Measurements from ENCODE around the gene SLC4A7. TPM values are rescaled to one million over a fixed set of nuclear protein-coding genes. Genes with fewer than 3 reads are reported as not detected.

Gene SLC4A7
- polyA plus RNA-seq, 1 of the 3 experiments (the other 2 are of a cell fraction): 3.9 TPM

- Histone ChIP-seq H3K27me3 (ENCODE audit: insufficient read depth) (no peaks in the 10 kb centered on the region), H3K4me3 (ENCODE audit: low read depth in 2 of 2, low read length in 1 of 2) (no peak overlapping the region), H3K36me3 (replicated peaks in 1 of 2; ENCODE audit: control insufficient read depth in 1 of 2, insufficient read depth in 2 of 2, low read length in 1 of 2) (peaks cover 0 to 4% of the 10 kb centered on the region in 2 experiments), H2AFZ (ENCODE audit: low read depth) (no peak overlapping the region), H3K4me2 (no peak overlapping the region), H3K27ac (ENCODE audit: low read depth in 2 of 2, low read length in 1 of 2) (no peak overlapping the region), H4K20me1 (ENCODE audit: insufficient read depth) (peaks cover 3% of the 10 kb centered on the region; the same call in 1 of the 2 replicates), H3K9me2 (no peaks in the 10 kb centered on the region), H3F3A (replicated peaks; ENCODE audit: insufficient read depth) (peaks cover 9% of the 10 kb centered on the region), H3K9me3 (no peaks in the 10 kb centered on the region), H3K4me1 (ENCODE audit: control insufficient read depth in 1 of 2, insufficient read depth in 2 of 2, low read depth in 1 of 2, low read length in 1 of 2) (peaks cover 0 to 8% of the 10 kb centered on the region in 2 experiments; a peak in 2 of 4 replicates), H3K79me2 (ENCODE audit: insufficient read depth) (peaks cover 83% of the 10 kb centered on the region), H3K9ac (no peak overlapping the region)
- TF ChIP-seq PBX3 (IDR thresholded peaks at IDR 0.05) (no peak), EP300 (IDR thresholded peaks at IDR 0.05; ENCODE audit: borderline replicate concordance in 1 of 2, low read depth in 1 of 2, low read length in 1 of 2) (no peak)
- no peak for DNase-seq
- CTCF ChIA-PET: no interaction called here
- POLR2A ChIA-PET: no interaction called here
Observed at GRCh38 chr3:27454914-27455313, 29.3 kb downstream of the SLC4A7 start.

- H2AFZ ChIP-seq (ENCODE audit: low read depth): no peak overlapping the region
- ChIA-PET CTCF (no interaction called here), POLR2A (no interaction called here)
- H4K20me1 ChIP-seq (ENCODE audit: insufficient read depth): peaks cover 3% of the 10 kb centered on the region; the same call in 1 of the 2 replicates
- no peak for DNase-seq
- H3K9me2 ChIP-seq: no peaks in the 10 kb centered on the region
- no peak overlapping the region for H3K27ac ChIP-seq (ENCODE audit: low read depth in 2 of 2, low read length in 1 of 2)
- H3K4me1 ChIP-seq (ENCODE audit: control insufficient read depth in 1 of 2, insufficient read depth in 2 of 2, low read depth in 1 of 2, low read length in 1 of 2): peaks cover 0 to 8% of the 10 kb centered on the region in 2 experiments; a peak in 2 of 4 replicates
- H3F3A ChIP-seq (replicated peaks; ENCODE audit: insufficient read depth): peaks cover 9% of the 10 kb centered on the region
- no peak for TF ChIP-seq CHD2 (IDR thresholded peaks at IDR 0.05; ENCODE audit: low read length, partially characterized antibody)
- TF ChIP-seq PBX3 (IDR thresholded peaks at IDR 0.05): no peak
- no peak for TF ChIP-seq MXI1 (IDR thresholded peaks at IDR 0.05; ENCODE audit: low read depth, low read length)
- TF ChIP-seq FOXJ3 (CRISPR knock-in tag; IDR thresholded peaks at IDR 0.05): no peak
- no peak for TF ChIP-seq GABPA (IDR thresholded peaks at IDR 0.05; ENCODE audit: low read depth)
- no peak for TF ChIP-seq EZH2phosphoT487 (IDR thresholded peaks at IDR 0.05; ENCODE audit: borderline replicate concordance, low read depth)
- no peak for TF ChIP-seq FOXM1 (IDR thresholded peaks at IDR 0.05; ENCODE audit: low read depth)
- TF ChIP-seq NFIC (IDR thresholded peaks at IDR 0.05; ENCODE audit: borderline replicate concordance): no peak
- no peak for TF ChIP-seq RXRA (IDR thresholded peaks at IDR 0.05; ENCODE audit: borderline replicate concordance, low read depth)
- no peak for TF ChIP-seq JUND (IDR thresholded peaks at IDR 0.05)
- TF ChIP-seq SMC3 (IDR thresholded peaks at IDR 0.05; ENCODE audit: low read depth, low read length): no peak
- no peak for TF ChIP-seq RCOR1 (IDR thresholded peaks at IDR 0.05; ENCODE audit: low read length)
- no peak for TF ChIP-seq TEAD4 (IDR thresholded peaks at IDR 0.05; ENCODE audit: borderline replicate concordance, insufficient read depth)
- no peak for TF ChIP-seq GATA2 (CRISPR knock-in tag; IDR thresholded peaks at IDR 0.05)
- no peak overlapping the region for H3K4me3 ChIP-seq (ENCODE audit: low read depth in 2 of 2, low read length in 1 of 2)
- H3K27me3 ChIP-seq (ENCODE audit: insufficient read depth): no peaks in the 10 kb centered on the region
- no peak overlapping the region for H3K9ac ChIP-seq
- H3K9me3 ChIP-seq: no peaks in the 10 kb centered on the region
- no peak overlapping the region for H3K4me2 ChIP-seq
- H3K79me2 ChIP-seq (ENCODE audit: insufficient read depth): peaks cover 83% of the 10 kb centered on the region
- peaks cover 0 to 4% of the 10 kb centered on the region in 2 experiments for H3K36me3 ChIP-seq (replicated peaks in 1 of 2; ENCODE audit: control insufficient read depth in 1 of 2, insufficient read depth in 2 of 2, low read length in 1 of 2)
- WGBS (ENCODE audit: low lambda C conversion rate): 95% methylated on average over 3 of the region's 3 CpGs
Observed at GRCh38 chr3:27454461-27454860, 29.7 kb downstream of the SLC4A7 start.

All from SK-N-SH (cell line).